ENCODE results near the gene MGAT1. TPM values are rescaled to one million over a fixed set of nuclear protein-coding genes. Genes with fewer than 3 reads are reported as not detected.

MGAT1 gene
- total and polyA plus RNA-seq, 2 experiments from 2014 or later: 23.7 to 81.4 TPM

DNA sequence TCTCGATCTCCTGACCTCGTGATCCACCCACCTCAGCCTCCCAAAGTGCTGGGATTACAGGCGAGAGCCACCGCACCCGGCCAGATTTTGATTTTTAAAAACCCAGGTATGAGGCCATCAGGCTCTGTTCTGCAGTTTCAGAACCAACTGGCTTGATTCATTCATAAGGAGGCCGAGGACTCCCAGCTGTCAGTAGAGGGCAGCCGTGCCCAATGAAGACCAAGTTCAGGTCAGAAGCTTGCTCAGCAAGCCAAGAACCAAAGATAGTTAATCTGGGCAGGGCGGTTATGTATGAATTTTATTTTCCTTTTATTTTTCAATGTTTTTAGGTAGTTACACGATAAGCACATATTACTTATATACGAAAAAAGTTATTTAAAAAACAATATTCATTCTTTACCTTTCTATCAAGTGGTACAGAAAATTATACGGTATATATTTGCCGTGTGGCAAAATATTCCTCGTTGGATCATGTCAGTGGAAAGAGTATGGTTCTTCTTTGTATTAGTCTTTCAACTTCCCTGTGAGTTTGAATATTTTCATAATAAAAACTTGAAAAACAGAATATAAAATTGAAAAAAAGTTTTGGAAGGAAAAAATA lies 18.0 kb downstream of the MGAT1 start:
- peak; percentile 37 for ATAC-seq

DNA sequence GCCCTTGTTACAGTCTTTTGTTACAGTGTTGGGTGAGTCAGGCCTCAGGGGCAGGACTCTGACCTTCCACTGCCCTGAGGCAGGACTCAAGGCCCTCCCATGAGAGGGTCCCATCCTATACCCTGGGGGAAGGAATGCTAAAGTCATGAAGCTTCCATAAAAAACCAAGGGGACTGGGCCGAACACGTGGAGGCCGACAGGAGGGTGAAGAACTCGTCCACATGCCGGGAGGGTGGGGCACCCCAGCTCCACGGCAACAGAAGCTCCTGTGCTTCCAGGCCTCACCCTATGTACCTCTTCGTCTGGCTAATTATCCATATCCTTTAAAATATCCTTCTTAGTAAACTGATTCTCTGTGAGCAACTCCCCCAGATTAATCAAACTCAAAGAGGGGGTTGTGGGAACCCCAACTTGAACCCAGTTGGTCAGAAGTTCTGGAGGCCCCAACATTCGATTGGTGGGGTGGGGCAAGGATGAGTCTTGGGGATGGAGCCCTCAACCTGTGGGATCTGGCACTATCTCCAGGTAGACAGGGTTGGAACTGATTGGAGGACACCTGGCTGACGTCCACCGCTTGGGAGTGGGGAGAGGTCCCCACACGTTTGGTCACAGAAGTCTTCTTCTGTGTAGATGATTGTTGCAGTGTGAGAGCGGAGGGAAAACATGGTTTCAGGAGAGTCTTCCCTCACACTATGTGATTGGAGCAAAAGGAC lies 19.1 kb downstream of the MGAT1 start:
- Histone ChIP-seq H3F3A (replicated peaks; ENCODE audit: low read depth) (peaks cover 11% of the 10 kb centered on the region; the same call in 1 of the 2 replicates), H3K27me3 (ENCODE audit: insufficient read depth) (no peaks in the 10 kb centered on the region), H3K9me2 (ENCODE audit: insufficient read depth) (no peaks in the 10 kb centered on the region; the same call in 1 of the 2 replicates), H2AFZ (peak overlapping the region; percentile 5; the same call in 1 of the 2 replicates), H3K4me1 (ENCODE audit: insufficient read depth) (peaks cover 29% of the 10 kb centered on the region), H3K27ac (ENCODE audit: low read depth) (no peak overlapping the region), H3K79me2 (replicated peaks; ENCODE audit: insufficient read depth) (no peaks in the 10 kb centered on the region), H3K4me2 (no peak overlapping the region), H3K4me3 (no peak overlapping the region), H3K36me3 (ENCODE audit: insufficient read depth) (no peaks in the 10 kb centered on the region), H4K20me1 (replicated peaks; ENCODE audit: insufficient read depth) (no peaks in the 10 kb centered on the region)
- no peak overlapping the region for H3K27ac Mint-ChIP-seq
- DNase-seq (ENCODE audit: low spot score) (no peak), ATAC-seq (no peak)
- H3K9me3 Mint-ChIP-seq: peaks cover 17% of the 10 kb centered on the region
- peaks cover 3% of the 10 kb centered on the region; the same call in 2 of the 3 replicates for H3K36me3 Mint-ChIP-seq (ENCODE audit: low read depth)
- H3K4me3 Mint-ChIP-seq: no peak overlapping the region; the same call in 2 of the 3 replicates
- no peak for TF ChIP-seq EZH2 (IDR thresholded peaks at IDR 0.05; ENCODE audit: low read depth, unreplicated experiment)
- no peak for TF ChIP-seq ZNF331 (CRISPR knock-in tag; IDR thresholded peaks at IDR 0.05; ENCODE audit: low read depth)
- TF ChIP-seq EZH2phosphoT487 (IDR thresholded peaks at IDR 0.05; ENCODE audit: unreplicated experiment): no peak
- no peak for TF ChIP-seq NANOG (IDR thresholded peaks at IDR 0.05; ENCODE audit: borderline replicate concordance)
- TF ChIP-seq ZNF114 (CRISPR knock-in tag; IDR thresholded peaks at IDR 0.05): no peak
- TF ChIP-seq, protein P1, sequence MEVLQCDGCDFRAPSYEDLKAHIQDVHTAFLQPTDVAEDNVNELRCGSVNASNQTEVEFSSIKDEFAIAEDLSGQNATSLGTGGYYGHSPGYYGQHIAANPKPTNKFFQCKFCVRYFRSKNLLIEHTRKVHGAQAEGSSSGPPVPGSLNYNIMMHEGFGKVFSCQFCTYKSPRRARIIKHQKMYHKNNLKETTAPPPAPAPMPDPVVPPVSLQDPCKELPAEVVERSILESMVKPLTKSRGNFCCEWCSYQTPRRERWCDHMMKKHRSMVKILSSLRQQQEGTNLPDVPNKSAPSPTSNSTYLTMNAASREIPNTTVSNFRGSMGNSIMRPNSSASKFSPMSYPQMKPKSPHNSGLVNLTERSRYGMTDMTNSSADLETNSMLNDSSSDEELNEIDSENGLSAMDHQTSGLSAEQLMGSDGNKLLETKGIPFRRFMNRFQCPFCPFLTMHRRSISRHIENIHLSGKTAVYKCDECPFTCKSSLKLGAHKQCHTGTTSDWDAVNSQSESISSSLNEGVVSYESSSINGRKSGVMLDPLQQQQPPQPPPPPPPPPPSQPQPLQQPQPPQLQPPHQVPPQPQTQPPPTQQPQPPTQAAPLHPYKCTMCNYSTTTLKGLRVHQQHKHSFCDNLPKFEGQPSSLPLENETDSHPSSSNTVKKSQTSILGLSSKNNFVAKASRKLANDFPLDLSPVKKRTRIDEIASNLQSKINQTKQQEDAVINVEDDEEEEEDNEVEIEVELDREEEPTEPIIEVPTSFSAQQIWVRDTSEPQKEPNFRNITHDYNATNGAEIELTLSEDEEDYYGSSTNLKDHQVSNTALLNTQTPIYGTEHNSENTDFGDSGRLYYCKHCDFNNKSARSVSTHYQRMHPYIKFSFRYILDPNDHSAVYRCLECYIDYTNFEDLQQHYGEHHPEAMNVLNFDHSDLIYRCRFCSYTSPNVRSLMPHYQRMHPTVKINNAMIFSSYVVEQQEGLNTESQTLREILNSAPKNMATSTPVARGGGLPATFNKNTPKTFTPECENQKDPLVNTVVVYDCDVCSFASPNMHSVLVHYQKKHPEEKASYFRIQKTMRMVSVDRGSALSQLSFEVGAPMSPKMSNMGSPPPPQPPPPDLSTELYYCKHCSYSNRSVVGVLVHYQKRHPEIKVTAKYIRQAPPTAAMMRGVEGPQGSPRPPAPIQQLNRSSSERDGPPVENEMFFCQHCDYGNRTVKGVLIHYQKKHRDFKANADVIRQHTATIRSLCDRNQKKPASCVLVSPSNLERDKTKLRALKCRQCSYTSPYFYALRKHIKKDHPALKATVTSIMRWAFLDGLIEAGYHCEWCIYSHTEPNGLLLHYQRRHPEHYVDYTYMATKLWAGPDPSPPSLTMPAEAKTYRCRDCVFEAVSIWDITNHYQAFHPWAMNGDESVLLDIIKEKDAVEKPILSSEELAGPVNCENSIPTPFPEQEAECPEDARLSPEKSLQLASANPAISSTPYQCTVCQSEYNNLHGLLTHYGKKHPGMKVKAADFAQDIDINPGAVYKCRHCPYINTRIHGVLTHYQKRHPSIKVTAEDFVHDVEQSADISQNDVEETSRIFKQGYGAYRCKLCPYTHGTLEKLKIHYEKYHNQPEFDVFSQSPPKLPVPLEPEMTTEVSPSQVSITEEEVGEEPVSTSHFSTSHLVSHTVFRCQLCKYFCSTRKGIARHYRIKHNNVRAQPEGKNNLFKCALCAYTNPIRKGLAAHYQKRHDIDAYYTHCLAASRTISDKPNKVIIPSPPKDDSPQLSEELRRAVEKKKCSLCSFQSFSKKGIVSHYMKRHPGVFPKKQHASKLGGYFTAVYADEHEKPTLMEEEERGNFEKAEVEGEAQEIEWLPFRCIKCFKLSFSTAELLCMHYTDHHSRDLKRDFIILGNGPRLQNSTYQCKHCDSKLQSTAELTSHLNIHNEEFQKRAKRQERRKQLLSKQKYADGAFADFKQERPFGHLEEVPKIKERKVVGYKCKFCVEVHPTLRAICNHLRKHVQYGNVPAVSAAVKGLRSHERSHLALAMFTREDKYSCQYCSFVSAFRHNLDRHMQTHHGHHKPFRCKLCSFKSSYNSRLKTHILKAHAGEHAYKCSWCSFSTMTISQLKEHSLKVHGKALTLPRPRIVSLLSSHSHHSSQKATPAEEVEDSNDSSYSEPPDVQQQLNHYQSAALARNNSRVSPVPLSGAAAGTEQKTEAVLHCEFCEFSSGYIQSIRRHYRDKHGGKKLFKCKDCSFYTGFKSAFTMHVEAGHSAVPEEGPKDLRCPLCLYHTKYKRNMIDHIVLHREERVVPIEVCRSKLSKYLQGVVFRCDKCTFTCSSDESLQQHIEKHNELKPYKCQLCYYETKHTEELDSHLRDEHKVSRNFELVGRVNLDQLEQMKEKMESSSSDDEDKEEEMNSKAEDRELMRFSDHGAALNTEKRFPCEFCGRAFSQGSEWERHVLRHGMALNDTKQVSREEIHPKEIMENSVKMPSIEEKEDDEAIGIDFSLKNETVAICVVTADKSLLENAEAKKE (CRISPR knock-in tag; IDR thresholded peaks at IDR 0.05): no peak
- TF ChIP-seq STAT1 (IDR thresholded peaks at IDR 0.05; ENCODE audit: unreplicated experiment): no peak
- TF ChIP-seq, protein P2, sequence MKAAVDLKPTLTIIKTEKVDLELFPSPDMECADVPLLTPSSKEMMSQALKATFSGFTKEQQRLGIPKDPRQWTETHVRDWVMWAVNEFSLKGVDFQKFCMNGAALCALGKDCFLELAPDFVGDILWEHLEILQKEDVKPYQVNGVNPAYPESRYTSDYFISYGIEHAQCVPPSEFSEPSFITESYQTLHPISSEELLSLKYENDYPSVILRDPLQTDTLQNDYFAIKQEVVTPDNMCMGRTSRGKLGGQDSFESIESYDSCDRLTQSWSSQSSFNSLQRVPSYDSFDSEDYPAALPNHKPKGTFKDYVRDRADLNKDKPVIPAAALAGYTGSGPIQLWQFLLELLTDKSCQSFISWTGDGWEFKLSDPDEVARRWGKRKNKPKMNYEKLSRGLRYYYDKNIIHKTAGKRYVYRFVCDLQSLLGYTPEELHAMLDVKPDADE (IDR thresholded peaks at IDR 0.05): no peak
- peaks cover 45% of the 10 kb centered on the region for H3K4me1 Mint-ChIP-seq
- peaks cover 7% of the 10 kb centered on the region for H3K27me3 Mint-ChIP-seq (ENCODE audit: insufficient read depth, low read depth, poor library complexity)

More for the DNA sequence above, 18.0 kb downstream of the MGAT1 start:
- Mint-ChIP-seq H3K4me3 (no peak overlapping the region; the same call in 2 of the 3 replicates), H3K4me1 (peaks cover 45% of the 10 kb centered on the region), H3K9me3 (peaks cover 17% of the 10 kb centered on the region), H3K27me3 (ENCODE audit: insufficient read depth, low read depth, poor library complexity) (peaks cover 10% of the 10 kb centered on the region), H3K27ac (no peak overlapping the region), H3K36me3 (ENCODE audit: low read depth) (peaks cover 10% of the 10 kb centered on the region)
- no peaks in the 10 kb centered on the region for H3K27me3 ChIP-seq (ENCODE audit: insufficient read depth)
- H2AFZ ChIP-seq: peak overlapping the region; percentile 5; the same call in 1 of the 2 replicates
- peaks cover 29% of the 10 kb centered on the region for H3K4me1 ChIP-seq (ENCODE audit: insufficient read depth)
- no peaks in the 10 kb centered on the region for H3K36me3 ChIP-seq (ENCODE audit: insufficient read depth)
- no peak overlapping the region for H3K27ac ChIP-seq (ENCODE audit: low read depth)
- 0 out of 2 replicates have a peak, but pooled peaks cover 4% of the 10 kb centered on the region for H3K79me2 ChIP-seq (replicated peaks; ENCODE audit: insufficient read depth)
- no peaks in the 10 kb centered on the region for H3K9me2 ChIP-seq (ENCODE audit: insufficient read depth)
- H3K4me2 ChIP-seq: no peak overlapping the region
- peaks cover 11% of the 10 kb centered on the region; the same call in 1 of the 2 replicates for H3F3A ChIP-seq (replicated peaks; ENCODE audit: low read depth)
- no peak overlapping the region for H3K4me3 ChIP-seq
- TF ChIP-seq, protein P3, sequence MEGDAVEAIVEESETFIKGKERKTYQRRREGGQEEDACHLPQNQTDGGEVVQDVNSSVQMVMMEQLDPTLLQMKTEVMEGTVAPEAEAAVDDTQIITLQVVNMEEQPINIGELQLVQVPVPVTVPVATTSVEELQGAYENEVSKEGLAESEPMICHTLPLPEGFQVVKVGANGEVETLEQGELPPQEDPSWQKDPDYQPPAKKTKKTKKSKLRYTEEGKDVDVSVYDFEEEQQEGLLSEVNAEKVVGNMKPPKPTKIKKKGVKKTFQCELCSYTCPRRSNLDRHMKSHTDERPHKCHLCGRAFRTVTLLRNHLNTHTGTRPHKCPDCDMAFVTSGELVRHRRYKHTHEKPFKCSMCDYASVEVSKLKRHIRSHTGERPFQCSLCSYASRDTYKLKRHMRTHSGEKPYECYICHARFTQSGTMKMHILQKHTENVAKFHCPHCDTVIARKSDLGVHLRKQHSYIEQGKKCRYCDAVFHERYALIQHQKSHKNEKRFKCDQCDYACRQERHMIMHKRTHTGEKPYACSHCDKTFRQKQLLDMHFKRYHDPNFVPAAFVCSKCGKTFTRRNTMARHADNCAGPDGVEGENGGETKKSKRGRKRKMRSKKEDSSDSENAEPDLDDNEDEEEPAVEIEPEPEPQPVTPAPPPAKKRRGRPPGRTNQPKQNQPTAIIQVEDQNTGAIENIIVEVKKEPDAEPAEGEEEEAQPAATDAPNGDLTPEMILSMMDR (conservative IDR thresholded peaks at IDR 0.05; ENCODE audit: low read depth in 2 of 2): peak; percentile 74 to 88
- no peak for TF ChIP-seq JUNB (IDR thresholded peaks at IDR 0.05; ENCODE audit: unreplicated experiment)
- peak; percentile 84 for DNase-seq (ENCODE audit: low spot score)
- H4K20me1 ChIP-seq (replicated peaks; ENCODE audit: insufficient read depth): no peaks in the 10 kb centered on the region
